HG03066 (cell line): ENCODE measurements around the gene FYTTD1.

Experiments
- ATAC-seq: cut with Tn5 transposase; IDR thresholded peaks from one replicate; pipeline ENCODE4 v1.9.1; 2021; ENCODE audit warnings: low read depth; ENCODE audit not compliant: unreplicated experiment

The FYTTD1 gene

DNA sequence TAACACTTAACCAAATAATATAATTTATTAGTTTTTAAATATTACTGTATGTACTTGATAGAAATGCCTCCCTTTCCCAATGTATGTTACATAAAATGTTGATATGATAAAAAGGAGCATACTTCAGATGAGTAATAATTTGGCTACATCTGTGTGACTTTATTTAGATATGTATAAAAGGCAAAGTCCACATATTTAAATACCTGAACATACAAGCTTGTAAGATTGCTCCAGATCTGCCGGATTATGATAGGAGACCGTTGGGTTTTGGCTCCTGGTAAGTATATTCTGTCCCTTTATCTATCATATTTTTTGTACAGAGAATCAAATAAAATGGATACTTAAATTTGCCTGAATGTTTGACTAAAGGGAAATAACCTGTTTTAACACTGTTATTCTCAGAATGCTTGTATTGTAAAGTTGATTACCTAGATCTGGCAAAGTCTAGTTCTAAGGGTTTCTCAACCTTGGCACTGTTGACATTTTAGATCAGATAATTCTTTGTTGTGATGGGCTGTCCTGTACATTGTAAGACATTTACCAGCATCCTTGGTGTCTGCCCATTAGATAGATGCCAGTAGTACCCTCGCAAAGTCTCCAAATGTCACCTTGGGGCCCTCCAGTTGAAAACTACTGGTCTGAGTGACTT is 79.8 kb downstream of the FYTTD1 start:
- ATAC-seq, result no peak

DNA sequence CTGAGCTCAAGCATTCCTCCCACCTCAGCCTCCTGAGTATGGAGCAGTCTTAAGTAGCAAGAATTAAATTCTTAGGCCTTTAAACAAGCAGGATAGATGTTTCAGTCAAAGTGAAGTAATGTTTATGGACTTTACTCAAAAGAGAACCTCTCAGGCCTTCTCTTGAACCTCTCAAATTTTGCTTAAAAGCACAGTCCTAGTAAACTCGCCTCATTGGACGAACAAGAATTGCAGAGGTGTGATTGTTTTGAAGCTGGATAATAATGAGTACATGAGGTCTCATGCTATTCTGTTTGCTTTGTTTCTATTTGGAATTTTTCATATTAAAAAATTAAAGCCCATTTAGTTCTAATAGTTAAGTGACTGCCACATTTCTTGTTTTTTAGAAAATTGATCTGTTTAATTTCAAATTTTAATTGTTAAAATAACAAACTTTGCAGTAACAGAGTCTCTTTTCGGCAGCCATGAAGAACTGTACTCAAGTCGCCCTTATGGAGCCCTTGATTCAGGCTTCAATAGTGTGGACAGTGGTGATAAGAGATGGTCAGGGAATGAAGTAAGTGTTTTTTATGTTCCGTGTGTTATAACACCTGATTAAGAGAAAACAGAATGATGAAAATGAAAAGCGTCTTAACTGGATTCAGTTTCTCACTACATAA is 80.8 kb downstream of the FYTTD1 start:
- ATAC-seq, result no peak

DNA sequence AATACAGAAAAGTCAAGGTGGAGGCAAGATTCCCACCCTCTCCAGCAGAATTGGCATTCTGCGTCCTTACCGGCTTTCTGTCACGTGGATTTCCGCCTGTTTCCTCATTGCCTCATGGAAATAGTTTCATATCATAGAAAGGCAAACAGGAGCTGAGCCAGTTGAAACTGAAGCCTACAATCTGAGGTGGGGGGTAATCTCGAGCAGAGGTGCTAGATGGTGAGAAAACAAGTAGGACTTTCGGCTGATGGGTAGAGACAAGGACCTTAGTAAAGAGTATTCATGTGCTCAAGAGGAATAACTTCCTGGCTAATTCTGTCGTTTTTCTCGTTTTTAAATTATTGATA is 81.3 kb downstream of the FYTTD1 start:
- ATAC-seq, result no peak

DNA sequence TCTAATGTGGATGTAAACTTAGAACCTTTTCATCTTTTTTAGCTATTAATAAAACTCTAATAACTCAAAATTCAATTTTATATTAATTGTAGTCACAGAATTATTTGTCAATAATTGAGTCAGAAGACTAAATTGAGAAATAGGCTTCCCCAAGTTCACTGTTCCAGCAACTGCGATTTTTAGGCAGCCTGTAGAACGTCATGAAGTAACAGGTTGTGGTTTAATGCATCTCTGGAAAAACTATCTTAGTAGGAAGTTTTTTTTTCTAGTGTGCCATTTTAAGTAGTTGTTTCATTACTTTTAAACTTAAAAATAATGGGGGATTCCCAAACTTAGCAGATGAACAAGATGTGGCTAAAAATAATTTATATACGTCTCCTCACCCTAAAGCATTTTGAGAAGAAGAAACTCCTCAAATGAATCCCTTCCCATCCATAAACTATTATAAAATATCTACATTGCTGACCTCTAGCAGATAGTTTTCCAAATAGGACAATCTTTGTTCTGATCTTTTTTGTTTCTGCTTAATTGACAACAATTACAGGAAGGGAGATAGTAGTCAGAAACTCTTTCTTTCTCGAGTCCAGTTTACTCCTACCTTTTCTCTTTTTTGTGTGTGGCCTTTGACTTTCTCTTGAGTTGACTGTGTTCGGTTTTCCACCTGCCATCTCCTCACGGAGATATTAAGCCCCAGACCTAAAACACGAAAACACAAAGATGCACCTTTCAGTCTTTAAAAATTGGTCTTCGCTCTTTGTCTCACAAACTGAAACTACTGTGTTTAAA is 84.4 kb downstream of the FYTTD1 start:
- ATAC-seq, result no peak

DNA sequence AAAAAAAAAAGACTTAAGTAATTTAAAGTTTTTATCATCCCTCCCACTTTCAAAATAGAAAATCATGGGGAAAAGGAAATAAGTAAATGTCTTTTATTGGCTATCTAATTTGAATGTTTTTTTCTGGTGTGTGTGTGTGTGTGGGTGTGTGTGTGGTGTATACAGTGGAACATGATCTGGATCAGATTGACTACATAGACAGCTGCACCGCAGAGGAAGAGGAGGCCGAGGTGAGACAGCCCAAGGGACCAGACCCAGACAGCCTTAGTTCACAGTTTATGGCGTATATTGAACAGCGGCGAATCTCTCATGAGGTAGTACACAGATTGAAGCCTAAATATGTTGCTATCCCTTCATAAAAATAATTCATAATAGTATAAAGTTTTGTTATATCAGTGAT is 85.8 kb downstream of the FYTTD1 start:
- peak; percentile 56 for ATAC-seq

DNA sequence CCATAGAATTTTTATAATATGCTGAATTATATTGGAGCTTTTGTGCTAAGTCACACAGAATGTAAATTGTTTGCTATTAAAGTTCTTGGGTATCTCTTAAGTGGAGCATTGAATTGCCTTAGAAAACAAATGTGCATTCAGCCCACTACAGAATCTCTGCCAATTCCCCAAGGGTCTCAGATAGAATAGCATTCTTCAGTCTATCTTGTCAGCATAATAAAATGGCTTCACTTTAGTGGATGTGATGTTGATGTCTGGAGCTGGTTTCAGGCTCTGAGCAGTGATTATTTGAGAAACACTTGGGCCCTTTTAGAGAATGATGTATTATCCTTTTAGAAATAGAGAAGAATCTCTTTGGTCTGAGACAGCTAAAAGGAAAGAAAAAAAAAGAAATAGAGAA is 86.6 kb downstream of the FYTTD1 start:
- no peak for ATAC-seq
